GM18867 (cell line): Measurements from ENCODE around the gene ATXN7L3.
A peak's percentile ranks its signal among the peaks of the same experiment; 100 is the strongest.

ENCODE experiments used
- ATAC-seq: cut with Tn5 transposase; IDR thresholded peaks from one replicate; pipeline ENCODE4 v1.9.1; 2021; ENCODE audit warnings: mild to moderate bottlenecking, moderate library complexity; ENCODE audit not compliant: unreplicated experiment

Gene ATXN7L3

DNA sequence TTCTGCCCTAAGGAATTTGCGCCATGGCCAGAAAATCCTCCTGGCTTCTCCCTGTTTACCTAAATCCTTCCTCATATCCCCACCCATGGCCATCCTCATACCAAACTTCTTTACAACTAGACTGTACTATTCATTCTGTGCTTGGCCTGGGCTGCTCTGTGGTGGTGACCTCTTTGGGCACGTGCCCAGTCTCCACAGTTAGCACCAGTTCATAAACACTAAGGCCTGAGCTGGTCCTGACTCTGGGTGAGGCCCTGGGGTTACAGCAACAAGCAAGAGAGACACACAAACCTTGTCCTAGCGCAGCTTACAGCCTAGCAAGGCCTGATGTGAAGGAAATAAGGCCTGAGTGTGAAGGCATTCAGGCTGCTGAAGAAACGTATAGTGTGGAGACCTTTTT lies 3.1 kb upstream of the ATXN7L3 start:
- ATAC-seq = no peak

DNA sequence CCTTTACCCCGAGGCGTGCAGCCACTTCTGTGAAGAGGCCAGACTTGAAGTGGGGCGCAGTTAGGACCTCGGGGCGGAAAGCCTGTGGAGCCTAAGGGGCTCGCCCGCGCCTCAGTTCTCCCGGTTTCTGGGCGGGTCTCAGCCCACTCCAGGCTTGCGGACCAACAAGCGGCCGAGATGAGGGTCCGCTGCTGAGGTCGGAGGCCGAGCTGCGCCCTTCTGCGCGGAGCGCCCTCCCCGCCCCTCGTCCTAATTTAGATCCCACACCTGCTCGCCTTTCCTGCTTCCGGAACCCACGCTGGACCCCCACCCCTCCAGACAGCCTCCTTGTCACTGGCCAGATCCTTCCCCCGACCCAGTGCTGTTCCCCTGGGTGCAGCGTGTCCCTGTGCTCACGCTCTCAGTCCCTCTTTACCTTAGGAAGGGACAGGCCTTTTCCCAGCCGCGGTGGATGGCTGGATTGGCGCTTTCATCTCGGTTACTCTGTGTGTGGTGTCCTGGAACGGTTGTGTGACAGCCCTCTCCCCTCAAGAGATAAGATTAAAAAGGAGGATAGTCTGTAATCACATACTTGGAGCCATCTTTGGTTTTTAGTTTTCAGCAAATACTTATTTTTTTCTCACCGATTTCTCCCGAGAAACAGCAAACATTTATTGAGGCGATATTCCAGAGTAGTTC lies 933 bp upstream of the ATXN7L3 start:
- no peak for ATAC-seq

DNA sequence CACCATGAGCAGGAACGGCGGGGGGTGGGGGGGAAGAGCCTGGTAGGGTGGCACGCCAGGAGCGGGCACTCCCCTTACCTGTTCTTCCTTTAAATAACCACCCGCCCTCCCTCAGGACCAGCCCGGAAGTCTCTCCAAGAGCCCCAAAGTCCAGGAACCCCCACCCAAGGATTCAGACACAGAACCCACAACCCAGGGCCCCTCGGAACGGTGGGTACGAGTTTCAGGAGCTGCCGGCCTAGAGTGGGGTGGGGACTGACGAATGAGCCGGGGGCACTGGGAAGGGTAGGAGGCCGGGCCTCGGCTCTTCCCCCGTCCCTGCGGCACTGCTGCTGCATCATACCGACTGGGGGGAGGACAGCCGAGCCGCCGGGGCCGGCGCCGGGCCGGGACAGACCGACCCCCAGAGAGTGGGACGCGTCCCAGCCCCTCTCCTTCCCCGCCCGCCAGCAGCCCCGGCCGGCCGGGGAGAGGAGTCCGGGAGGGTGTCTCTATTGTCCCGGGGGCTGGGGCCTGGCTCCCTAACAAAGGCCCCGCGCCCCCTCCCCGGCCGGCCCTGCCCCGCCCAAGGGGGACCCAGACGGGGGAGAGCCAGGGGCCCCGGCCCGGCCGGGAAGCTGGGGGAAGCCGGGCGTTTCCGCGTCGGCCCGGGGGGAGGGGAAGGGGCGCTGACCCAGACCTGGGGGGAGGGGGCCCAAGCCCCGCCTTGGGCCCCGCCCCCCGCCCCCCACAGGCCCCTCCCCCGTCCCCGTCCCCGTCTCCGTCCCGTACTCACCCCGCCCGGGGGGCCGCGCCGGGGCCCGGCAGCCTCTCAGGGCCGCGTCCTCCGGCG lies 747 bp downstream of the ATXN7L3 start:
- ATAC-seq = peak; percentile 16

DNA sequence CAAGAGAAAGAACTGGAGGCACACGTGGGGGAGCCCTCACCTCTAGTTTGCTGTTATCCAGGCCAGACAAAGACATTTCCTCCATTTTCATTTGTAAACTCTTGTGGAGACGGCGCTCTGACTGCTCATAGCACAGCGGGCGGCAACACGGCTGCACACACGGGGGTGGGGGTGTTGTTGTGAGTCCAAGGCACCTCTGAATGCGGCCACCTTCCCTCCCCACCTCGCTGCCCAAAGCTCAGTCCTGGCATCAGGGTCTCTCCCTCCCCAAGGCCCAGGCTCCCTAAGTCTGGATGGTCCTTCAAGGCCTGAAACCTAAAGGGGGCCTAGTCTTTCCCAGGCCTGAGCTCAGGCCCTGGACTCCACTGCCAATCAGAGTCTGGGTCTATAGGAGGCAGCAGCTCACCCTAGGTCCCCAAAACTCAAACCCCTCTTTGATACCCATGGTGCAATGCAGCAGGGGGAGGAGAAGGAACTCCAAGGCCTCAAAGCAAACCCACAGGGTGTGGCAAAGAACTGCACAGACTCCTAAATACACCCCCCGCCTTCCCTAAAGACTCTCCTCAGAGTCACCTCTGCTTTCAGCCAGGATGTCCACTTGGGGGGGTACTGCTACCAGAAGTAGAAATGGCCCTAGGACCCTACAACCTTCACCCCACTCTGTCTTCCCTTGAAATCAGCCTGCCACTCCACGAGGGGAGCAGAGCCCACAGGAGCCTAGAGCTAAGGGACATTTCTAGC lies 1.5 kb downstream of the ATXN7L3 start:
- ATAC-seq = no peak

DNA sequence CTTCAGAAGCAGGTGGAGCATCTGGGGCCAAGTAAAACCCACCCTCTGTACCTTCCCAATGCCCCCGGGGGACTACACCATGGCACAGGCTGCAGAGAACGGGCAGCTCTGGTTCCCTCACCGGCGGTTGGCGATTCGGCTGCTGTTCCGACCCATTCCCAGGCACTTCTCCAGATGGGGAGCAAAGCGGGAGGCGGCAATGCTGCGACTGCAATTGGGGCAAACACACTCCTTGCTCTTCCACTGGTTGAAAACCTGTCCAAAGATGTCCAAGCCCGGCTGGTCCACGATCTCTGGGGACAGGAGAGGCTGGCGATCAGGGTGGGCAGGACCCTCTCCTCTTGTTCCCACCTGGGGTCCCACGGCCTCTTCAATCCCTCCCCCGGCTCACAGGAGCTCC lies 2.6 kb downstream of the ATXN7L3 start:
- no peak for ATAC-seq

DNA sequence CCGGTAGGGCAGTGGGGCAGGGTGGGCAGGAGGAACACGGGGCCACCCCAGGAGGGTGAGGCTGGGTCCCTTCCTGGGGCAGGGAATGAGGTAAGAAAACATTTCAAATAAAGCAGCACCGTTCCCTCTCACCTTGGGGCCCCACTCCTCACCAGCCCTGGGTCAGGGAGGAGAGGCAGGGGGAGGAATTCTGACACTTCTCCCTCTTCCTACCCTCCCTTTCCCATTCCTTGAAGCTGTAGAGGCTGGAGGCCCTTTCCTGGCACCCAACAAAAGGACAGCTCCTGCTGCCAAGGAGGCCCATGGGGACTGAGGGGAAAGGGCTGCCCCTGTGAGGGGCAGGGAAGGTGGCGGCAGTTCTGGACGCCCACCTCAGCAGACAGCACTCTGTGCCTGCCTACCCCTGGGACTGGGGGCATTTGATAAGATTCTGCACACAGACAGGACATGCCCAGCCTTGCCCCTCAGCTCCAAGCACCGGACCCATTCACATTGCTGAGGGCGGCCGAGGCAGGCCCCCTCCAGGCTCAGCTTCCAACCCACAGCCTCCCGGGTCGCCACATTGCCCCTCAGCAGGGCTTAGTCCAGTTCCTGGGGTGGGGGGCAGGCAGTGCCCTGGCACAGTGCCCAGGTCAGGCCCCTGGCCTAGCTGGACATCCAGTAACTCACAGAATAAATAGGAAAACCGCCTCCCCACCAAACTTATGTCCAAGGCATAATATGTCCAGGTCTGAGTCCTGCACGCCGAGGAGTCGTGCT lies 6.2 kb downstream of the ATXN7L3 start:
- no peak for ATAC-seq

DNA sequence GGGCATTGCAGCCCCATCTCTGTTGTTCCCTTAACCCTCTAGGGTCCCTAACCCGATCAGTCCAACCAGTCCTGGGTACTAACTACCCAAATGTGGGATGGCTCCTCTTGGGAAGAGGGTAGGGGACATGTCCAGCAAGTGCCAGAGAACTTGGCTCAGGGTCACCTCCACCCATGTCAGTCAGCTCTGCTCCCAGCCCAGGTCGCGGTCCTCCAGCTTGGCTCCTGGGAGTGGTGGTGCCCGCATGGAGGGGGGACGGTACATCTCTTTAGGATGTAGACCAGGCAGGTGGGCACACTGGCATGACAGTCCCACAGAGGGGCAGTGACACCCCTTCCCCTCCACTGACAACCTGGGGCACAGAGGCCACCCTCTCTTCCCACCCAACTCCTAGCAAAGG lies 6.9 kb downstream of the ATXN7L3 start:
- no peak for ATAC-seq

DNA sequence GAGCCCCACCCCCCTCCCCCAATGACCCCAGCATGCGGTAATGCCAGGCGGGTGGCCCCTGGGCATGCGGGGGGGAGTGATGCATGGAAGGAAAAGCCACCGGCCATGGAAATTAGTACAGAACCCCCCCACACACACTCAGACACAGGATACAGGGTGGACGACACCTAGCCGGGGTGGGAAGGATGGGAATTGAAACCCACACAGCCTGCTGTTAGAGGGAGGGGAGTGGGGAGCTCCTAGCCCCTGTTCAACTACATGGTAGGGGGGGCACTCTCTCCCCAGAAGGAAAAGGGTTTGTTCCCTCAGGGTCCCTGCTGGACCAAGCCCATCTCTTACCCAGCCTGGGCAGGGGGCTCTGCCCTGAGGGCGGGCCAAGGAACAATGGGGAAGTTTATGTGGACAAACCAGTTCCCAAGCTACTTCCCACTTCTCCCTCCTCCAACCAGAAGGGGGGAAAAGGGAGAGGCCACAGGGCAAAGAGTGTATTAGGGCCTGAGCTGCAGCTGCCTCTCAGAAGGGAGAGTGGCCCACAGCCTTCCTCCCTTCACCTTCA lies 7.7 kb downstream of the ATXN7L3 start:
- ATAC-seq = no peak

DNA sequence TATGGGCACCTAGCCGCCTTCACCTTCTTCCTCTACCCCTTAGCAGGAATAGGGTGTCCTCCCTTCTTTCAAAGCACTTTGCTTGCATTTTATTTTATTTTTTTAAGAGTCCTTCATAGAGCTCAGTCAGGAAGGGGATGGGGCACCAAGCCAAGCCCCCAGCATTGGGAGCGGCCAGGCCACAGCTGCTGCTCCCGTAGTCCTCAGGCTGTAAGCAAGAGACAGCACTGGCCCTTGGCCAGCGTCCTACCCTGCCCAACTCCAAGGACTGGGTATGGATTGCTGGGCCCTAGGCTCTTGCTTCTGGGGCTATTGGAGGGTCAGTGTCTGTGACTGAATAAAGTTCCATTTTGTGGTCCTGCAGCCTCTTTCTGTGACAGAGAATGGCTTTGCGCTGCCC lies 8.3 kb downstream of the ATXN7L3 start:
- ATAC-seq = no peak

DNA sequence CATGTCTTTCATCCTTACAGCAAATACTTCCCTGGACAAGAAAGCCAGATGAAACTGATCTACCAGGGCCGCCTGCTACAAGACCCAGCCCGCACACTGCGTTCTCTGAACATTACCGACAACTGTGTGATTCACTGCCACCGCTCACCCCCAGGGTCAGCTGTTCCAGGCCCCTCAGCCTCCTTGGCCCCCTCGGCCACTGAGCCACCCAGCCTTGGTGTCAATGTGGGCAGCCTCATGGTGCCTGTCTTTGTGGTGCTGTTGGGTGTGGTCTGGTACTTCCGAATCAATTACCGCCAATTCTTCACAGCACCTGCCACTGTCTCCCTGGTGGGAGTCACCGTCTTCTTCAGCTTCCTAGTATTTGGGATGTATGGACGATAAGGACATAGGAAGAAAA lies 9.2 kb downstream of the ATXN7L3 start:
- no peak for ATAC-seq

DNA sequence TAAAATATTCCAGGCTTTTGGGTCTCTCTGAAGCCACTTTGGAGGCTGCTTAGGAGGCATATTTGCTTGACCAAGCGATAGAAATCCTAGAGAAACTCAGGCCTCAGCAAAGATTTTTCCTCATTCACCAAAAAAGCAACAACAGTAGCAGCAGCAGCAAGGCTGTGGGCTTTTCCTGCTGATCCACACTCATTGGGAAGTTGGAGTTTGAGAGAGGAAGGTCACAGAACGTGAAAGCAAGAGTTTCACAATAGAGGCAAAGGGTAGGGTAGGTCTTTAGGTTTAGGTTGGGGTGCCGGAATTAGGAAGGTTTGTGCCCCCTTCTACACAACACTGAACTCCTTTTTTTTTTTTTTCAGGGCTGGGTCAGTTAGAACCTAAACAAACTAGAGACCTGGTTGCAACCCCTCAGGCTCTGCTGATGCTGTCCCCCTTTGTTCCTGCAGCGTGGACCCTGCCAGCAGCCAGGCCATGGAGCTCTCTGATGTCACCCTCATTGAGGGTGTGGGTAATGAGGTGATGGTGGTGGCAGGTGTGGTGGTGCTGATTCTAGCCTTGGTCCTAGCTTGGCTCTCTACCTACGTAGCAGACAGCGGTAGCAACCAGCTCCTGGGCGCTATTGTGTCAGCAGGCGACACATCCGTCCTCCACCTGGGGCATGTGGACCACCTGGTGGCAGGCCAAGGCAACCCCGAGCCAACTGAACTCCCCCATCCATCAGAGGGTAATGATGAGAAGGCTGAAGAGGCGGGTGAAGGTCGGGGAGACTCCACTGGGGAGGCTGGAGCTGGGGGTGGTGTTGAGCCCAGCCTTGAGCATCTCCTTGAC lies 10.9 kb downstream of the ATXN7L3 start:
- ATAC-seq = no peak

DNA sequence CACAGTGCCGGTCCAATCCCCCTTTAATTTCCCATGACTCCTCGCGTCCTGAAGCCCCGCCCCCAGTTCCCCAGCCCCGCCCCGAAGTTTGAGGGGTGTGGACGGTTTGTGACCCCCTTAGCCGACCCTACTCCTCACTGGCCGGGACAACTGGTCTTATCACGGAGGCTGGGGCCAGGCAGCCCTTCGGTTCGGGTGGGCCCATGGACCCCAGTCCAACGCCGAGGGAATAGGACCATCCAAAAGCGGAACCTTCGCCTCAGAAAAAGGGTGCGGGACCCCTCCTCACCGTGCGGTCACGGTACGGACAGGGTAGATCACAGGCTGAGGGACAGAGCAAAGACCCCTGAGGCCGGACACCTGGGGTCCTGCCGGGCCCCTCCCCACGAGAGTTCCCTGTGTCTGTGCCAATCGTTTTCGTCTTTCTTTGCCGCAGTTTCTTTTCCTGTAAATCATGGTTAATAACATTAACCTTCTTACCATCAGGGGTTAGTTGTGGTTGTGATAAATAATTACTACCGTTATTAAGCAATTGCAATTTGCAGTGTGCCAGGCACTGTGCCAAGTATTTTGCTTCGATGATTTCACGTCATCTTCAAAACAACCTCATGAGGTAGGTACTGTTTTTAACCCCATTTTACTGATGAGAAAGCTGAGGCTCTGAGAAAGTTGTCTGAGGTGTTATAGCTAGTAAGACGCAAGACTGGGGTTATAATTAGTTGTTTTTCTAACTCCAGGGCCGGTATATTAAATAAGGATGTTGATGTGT lies 12.4 kb downstream of the ATXN7L3 start:
- ATAC-seq = peak; percentile 40

DNA sequence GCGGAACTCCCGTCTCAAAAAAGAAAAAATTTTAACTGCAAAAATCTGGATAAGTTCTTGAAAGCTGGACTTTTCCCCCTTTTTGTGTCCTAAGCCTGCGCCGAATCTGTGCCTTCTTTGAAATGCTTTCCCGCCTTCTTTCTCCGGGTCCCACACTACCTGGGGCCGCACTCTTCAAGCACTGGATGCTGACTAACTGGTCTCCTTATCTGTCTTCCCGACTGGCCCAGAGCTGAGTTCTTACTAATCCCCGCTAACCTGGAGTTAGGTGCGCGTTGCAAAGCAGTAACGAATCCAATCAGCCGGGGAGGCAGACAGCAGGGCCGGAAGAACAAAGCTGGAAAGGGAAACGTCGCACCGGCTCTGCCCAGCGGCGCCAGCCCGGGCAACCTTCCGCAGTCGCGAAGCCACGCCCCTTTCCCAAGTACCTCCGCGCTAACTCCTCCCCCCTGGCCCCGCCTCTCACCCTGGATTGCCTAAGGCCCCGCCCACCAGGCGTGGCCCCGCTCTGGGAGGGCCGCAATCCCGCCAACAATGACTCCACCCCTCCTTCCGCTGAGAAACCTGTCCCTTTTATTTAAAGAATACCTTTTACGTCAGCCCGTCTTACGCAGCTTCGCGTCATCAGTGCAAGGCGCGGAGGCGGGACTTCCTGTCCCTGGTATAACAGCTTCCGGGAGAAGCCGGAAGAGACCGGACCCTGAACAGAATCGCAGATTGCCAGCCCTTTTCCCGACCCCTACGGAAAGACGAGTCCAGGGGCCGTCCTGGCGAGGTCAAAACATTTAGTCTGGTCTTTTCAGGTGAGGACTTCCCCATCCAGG lies 13.2 kb downstream of the ATXN7L3 start, which contains the start of gene TMUB2:
Gene TMUB2 (plus strand): TSS at position 666 of the 824 bp plus-strand sequence. CDS start 737 bp downstream, outside the sequence.
- peak; percentile 84 for ATAC-seq

DNA sequence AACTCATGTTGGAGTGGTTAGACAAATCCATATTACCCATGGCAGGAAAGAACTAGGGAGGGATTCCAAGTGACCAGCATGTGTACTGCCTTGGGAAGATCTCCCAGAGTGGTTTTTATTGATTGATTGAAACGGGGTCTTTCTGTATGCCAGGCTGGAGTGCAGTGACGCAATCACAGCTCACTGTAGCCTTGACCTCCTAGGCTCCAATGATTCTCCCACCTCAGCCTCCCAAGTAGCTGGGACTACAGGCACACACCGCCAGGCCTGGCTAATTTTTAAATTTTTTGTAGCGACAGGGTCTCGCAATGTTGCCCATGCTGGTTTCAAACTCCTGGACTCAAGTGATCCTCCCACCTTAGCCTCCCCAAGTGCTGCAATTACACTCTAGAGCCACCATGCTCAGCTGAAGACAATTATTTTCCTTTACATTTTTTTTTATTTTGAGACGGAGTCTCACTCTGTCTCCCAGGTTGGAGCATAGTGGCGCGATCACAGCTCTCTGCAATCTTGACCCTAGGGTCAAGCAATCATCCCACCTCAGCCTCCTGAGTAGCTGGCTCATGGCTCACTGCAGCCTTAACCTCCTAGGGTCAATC lies 15.4 kb downstream of the ATXN7L3 start:
- no peak for ATAC-seq

DNA sequence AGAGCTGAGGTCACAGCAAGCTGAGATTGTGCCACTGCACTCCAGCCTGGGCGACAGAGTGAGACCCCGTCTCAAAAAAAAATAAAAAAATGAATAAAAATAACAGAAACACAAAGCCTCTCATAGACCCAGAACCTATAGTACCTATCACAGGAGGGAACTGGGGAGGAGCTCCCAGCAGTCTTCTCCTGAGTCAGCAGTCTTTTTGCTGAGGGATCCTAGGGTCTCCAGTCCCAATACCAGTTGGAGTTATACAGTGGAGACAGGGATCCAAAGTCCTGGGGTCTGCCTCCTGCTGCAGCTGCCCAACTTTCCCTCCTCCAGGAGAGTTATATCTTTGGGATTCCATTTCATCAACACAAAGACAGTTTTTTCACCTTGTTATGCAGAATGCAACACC lies 16.7 kb downstream of the ATXN7L3 start:
- ATAC-seq = no peak

DNA sequence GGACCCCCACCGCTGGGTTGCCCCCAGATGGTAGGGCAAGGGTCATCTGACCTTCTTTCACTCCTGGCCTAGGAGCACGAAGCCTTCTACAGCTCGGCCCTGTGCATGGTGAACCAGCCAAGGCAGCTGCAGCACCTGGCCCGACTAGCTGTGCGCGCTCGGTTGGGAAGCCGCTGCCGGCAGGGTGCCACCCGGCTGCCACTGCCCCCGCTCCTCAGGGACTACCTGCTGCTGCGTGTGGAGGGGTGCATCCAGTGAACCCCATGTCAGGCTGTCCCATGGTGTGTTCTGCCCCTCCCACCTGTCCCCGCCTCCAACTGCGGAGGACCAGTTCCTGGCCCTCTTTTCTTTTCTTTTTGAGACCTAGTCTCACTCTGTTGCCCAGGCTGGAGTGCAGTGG lies 21.6 kb downstream of the ATXN7L3 start:
- ATAC-seq = no peak

DNA sequence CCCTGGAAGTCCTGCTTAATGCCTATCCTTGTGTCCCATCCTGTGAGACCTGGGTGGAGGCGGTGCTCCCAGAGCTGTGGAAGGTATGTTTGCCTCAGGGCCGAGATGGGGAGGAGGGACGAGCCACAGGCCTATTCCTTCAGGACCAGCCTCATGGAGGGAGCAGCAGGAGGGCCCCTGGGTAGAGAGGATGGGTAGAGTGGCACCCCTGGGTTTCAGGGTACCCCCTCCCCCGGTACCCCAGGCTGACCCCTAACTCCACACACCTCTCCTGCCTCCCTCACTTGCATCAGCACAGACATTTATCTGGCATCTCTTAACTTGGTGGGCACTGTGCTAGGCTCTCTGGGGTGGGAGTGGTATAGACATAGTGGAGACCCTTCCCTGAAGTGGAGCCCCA lies 22.0 kb downstream of the ATXN7L3 start:
- no peak for ATAC-seq
